ENCODE measurements around the gene ZMIZ1. TPM values are rescaled to one million over a fixed set of nuclear protein-coding genes. Genes with fewer than 3 reads are reported as not detected.

ZMIZ1 gene
- polyA plus RNA-seq, 1 donor from 2014 or later, result 26.8 TPM

GRCh38 chr10:79026341-79026761 is 42.4 kb upstream of the ZMIZ1 start:
- Histone ChIP-seq H3K4me2 (ENCODE audit: low read length) (no peak overlapping the region), H4K20me1 (ENCODE audit: insufficient read depth) (no peaks in the 10 kb centered on the region), H3K4me3 (ENCODE audit: low read length) (no peak overlapping the region), H3K27me3 (ENCODE audit: insufficient read depth, low read depth, low read length) (no peaks in the 10 kb centered on the region), H3K36me3 (ENCODE audit: insufficient read depth, low read length) (no peaks in the 10 kb centered on the region), H3K27ac (ENCODE audit: low read length) (no peak overlapping the region), H3K9me2 (ENCODE audit: insufficient read depth, low read length) (no peaks in the 10 kb centered on the region), H3K9ac (ENCODE audit: low read length) (no peak overlapping the region), H3K79me2 (replicated peaks; ENCODE audit: insufficient read depth, low read length) (no peaks in the 10 kb centered on the region), H3F3A (ENCODE audit: insufficient read depth, low read length, poor library complexity, severe bottlenecking) (no peaks in the 10 kb centered on the region), H3K9me3 (ENCODE audit: low read length) (no peaks in the 10 kb centered on the region), H2AFZ (ENCODE audit: low read depth, low read length) (no peak overlapping the region)
- TF ChIP-seq POLR2AphosphoS5 (IDR thresholded peaks at IDR 0.05) (no peak), EZH2 (IDR thresholded peaks at IDR 0.05; ENCODE audit: borderline replicate concordance, insufficient read depth, low read length, poor library complexity, severe bottlenecking) (no peak), MXI1 (conservative IDR thresholded peaks at IDR 0.05; ENCODE audit: poor library complexity, severe bottlenecking) (no peak), EP300 (conservative IDR thresholded peaks at IDR 0.05; ENCODE audit: poor library complexity, severe bottlenecking) (no peak), RAD21 (conservative IDR thresholded peaks at IDR 0.05) (no peak), SMC3 (conservative IDR thresholded peaks at IDR 0.05; ENCODE audit: poor library complexity) (no peak), TAF1 (IDR thresholded peaks at IDR 0.05; ENCODE audit: low read depth) (no peak)
- TF ChIP-seq, protein P1, sequence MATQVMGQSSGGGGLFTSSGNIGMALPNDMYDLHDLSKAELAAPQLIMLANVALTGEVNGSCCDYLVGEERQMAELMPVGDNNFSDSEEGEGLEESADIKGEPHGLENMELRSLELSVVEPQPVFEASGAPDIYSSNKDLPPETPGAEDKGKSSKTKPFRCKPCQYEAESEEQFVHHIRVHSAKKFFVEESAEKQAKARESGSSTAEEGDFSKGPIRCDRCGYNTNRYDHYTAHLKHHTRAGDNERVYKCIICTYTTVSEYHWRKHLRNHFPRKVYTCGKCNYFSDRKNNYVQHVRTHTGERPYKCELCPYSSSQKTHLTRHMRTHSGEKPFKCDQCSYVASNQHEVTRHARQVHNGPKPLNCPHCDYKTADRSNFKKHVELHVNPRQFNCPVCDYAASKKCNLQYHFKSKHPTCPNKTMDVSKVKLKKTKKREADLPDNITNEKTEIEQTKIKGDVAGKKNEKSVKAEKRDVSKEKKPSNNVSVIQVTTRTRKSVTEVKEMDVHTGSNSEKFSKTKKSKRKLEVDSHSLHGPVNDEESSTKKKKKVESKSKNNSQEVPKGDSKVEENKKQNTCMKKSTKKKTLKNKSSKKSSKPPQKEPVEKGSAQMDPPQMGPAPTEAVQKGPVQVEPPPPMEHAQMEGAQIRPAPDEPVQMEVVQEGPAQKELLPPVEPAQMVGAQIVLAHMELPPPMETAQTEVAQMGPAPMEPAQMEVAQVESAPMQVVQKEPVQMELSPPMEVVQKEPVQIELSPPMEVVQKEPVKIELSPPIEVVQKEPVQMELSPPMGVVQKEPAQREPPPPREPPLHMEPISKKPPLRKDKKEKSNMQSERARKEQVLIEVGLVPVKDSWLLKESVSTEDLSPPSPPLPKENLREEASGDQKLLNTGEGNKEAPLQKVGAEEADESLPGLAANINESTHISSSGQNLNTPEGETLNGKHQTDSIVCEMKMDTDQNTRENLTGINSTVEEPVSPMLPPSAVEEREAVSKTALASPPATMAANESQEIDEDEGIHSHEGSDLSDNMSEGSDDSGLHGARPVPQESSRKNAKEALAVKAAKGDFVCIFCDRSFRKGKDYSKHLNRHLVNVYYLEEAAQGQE (IDR thresholded peaks at IDR 0.05; ENCODE audit: borderline replicate concordance), result no peak
- TF ChIP-seq, protein P2, sequence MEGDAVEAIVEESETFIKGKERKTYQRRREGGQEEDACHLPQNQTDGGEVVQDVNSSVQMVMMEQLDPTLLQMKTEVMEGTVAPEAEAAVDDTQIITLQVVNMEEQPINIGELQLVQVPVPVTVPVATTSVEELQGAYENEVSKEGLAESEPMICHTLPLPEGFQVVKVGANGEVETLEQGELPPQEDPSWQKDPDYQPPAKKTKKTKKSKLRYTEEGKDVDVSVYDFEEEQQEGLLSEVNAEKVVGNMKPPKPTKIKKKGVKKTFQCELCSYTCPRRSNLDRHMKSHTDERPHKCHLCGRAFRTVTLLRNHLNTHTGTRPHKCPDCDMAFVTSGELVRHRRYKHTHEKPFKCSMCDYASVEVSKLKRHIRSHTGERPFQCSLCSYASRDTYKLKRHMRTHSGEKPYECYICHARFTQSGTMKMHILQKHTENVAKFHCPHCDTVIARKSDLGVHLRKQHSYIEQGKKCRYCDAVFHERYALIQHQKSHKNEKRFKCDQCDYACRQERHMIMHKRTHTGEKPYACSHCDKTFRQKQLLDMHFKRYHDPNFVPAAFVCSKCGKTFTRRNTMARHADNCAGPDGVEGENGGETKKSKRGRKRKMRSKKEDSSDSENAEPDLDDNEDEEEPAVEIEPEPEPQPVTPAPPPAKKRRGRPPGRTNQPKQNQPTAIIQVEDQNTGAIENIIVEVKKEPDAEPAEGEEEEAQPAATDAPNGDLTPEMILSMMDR (IDR thresholded peaks at IDR 0.05; ENCODE audit: poor library complexity, severe bottlenecking), result no peak

DNA sequence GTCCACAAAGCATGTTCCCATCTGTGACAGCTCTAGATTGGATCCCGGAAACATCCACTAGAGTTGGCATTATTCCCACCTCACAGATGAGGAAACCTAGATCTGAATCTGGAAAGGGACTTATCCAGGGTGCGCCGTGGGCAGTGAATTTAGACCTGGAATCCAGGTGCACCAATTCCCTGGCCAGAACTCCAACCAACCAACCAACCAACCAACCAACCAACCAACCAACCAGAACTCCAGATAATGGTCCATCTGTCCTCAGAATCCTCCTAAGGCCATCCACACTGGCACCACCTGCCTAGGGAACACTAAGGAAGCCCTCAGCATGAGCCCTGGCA is 42.0 kb upstream of the ZMIZ1 start:
- no peak overlapping the region for H3K4me3 ChIP-seq (ENCODE audit: low read length)
- no peaks in the 10 kb centered on the region for H3K9me3 ChIP-seq (ENCODE audit: low read length)
- no peaks in the 10 kb centered on the region for H3K36me3 ChIP-seq (ENCODE audit: insufficient read depth, low read length)
- H2AFZ ChIP-seq (ENCODE audit: low read depth, low read length), result no peak overlapping the region
- H3K27ac ChIP-seq (ENCODE audit: low read length), result no peak overlapping the region
- H3K9me2 ChIP-seq (ENCODE audit: insufficient read depth, low read length), result no peaks in the 10 kb centered on the region
- H4K20me1 ChIP-seq (ENCODE audit: insufficient read depth), result no peaks in the 10 kb centered on the region
- no peak overlapping the region for H3K4me2 ChIP-seq (ENCODE audit: low read length)
- H3K9ac ChIP-seq (ENCODE audit: low read length), result no peak overlapping the region
- no peaks in the 10 kb centered on the region for H3K79me2 ChIP-seq (replicated peaks; ENCODE audit: insufficient read depth, low read length)
- no peak for TF ChIP-seq EP300 (conservative IDR thresholded peaks at IDR 0.05; ENCODE audit: poor library complexity, severe bottlenecking)
- TF ChIP-seq, protein P1 (IDR thresholded peaks at IDR 0.05; ENCODE audit: borderline replicate concordance), result no peak
- no peak for TF ChIP-seq POLR2AphosphoS5 (IDR thresholded peaks at IDR 0.05)
- no peak for TF ChIP-seq RAD21 (conservative IDR thresholded peaks at IDR 0.05)
- no peak for TF ChIP-seq SMC3 (conservative IDR thresholded peaks at IDR 0.05; ENCODE audit: poor library complexity)
- no peak for TF ChIP-seq TAF1 (IDR thresholded peaks at IDR 0.05; ENCODE audit: low read depth)
- no peak for TF ChIP-seq EZH2 (IDR thresholded peaks at IDR 0.05; ENCODE audit: borderline replicate concordance, insufficient read depth, low read length, poor library complexity, severe bottlenecking)
- no peak for TF ChIP-seq MXI1 (conservative IDR thresholded peaks at IDR 0.05; ENCODE audit: poor library complexity, severe bottlenecking)
- TF ChIP-seq, protein P2 (IDR thresholded peaks at IDR 0.05; ENCODE audit: poor library complexity, severe bottlenecking), result no peak
- no peaks in the 10 kb centered on the region for H3K27me3 ChIP-seq (ENCODE audit: insufficient read depth, low read depth, low read length)
- H3F3A ChIP-seq (ENCODE audit: insufficient read depth, low read length, poor library complexity, severe bottlenecking), result no peaks in the 10 kb centered on the region
